ENCODE measurements around the gene LEUTX. TPM values are rescaled to one million over a fixed set of nuclear protein-coding genes. Genes with fewer than 3 reads are reported as not detected.

LEUTX gene
- total RNA-seq, 1 donor from 2014 or later, result not detected

- peak; percentile 94 for DNase-seq
Observed at GRCh38 chr19:39824143-39825092, 45.8 kb downstream of the LEUTX start.

GRCh38 chr19:39825093-39825463 is 46.4 kb downstream of the LEUTX start:
- no peak for DNase-seq

- no peak for DNase-seq
Observed at GRCh38 chr19:39825531-39826076, 47.0 kb downstream of the LEUTX start.

GRCh38 chr19:39826311-39826945 is 47.8 kb downstream of the LEUTX start:
- no peak for DNase-seq

- no peak for DNase-seq
Observed at GRCh38 chr19:39827216-39827615, 48.6 kb downstream of the LEUTX start.

- no peak for DNase-seq
Observed at GRCh38 chr19:39828015-39828653, 49.5 kb downstream of the LEUTX start.

- DNase-seq, result no peak
Observed at GRCh38 chr19:39828654-39829032, 50.0 kb downstream of the LEUTX start.

- DNase-seq, result no peak
Observed at GRCh38 chr19:39829702-39830275, 51.1 kb downstream of the LEUTX start.

- no peak for DNase-seq
Observed at GRCh38 chr19:39830406-39830805, 51.8 kb downstream of the LEUTX start.

- DNase-seq, result no peak
Observed at GRCh38 chr19:39830847-39831246, 52.2 kb downstream of the LEUTX start.

GRCh38 chr19:39831679-39832078 is 53.0 kb downstream of the LEUTX start:
- no peak for DNase-seq

GRCh38 chr19:39832341-39833083 is 53.9 kb downstream of the LEUTX start:
- DNase-seq, result no peak

- DNase-seq, result no peak
Observed at GRCh38 chr19:39833160-39833463, 54.5 kb downstream of the LEUTX start.

- peak; percentile 98 for DNase-seq
Observed at GRCh38 chr19:39833464-39834286, 55.0 kb downstream of the LEUTX start, which contains the start of gene DYRK1B. Gene DYRK1B (minus strand): TSS chr19:39834162. CDS start chr19:39831867, 2,295 bp downstream.

GRCh38 chr19:39834287-39834841 is 55.7 kb downstream of the LEUTX start:
- no peak for DNase-seq

Small RNA genes lying within 50 kb of the gene (small RNA-seq; reads per million reads assigned to genes)
- gene MIR6719 (ENCODE audit: low replicate concordance), result not detected

Other genes starting within 250 kb of the LEUTX start
- gene EID2B, start 246.0 kb upstream of the LEUTX start, total RNA-seq, result 1.8 TPM
- 7.3 TPM for gene EID2, start 238.7 kb upstream of the LEUTX start, total RNA-seq
- gene LGALS13, start 176.3 kb upstream of the LEUTX start, total RNA-seq, result not detected
- gene LGALS16, start 122.9 kb upstream of the LEUTX start, total RNA-seq, result not detected
- gene LGALS14, start 74.4 kb upstream of the LEUTX start, total RNA-seq, result not detected
- 10.0 TPM for gene CLC, start 40.8 kb upstream of the LEUTX start, total RNA-seq
- gene DYRK1B, start 55.3 kb downstream of the LEUTX start, total RNA-seq, result 10.3 TPM
- 181 TPM for gene FBL, start 67.5 kb downstream of the LEUTX start, total RNA-seq
- 17.7 TPM for gene FCGBP, start 155.8 kb downstream of the LEUTX start, total RNA-seq
- gene PSMC4, start 192.3 kb downstream of the LEUTX start, total RNA-seq, result 44.1 TPM
- 3.6 TPM for gene ZNF546, start 218.2 kb downstream of the LEUTX start, total RNA-seq